Measurements from ENCODE around the gene SPEG. TPM values are rescaled to one million over a fixed set of nuclear protein-coding genes. Genes with fewer than 3 reads are reported as not detected.

SPEG gene
- polyA plus RNA-seq, 1 donor (not counting 4 experiments of a cell fraction or from before 2014, with no cell fraction given) = 18.8 TPM

DNA sequence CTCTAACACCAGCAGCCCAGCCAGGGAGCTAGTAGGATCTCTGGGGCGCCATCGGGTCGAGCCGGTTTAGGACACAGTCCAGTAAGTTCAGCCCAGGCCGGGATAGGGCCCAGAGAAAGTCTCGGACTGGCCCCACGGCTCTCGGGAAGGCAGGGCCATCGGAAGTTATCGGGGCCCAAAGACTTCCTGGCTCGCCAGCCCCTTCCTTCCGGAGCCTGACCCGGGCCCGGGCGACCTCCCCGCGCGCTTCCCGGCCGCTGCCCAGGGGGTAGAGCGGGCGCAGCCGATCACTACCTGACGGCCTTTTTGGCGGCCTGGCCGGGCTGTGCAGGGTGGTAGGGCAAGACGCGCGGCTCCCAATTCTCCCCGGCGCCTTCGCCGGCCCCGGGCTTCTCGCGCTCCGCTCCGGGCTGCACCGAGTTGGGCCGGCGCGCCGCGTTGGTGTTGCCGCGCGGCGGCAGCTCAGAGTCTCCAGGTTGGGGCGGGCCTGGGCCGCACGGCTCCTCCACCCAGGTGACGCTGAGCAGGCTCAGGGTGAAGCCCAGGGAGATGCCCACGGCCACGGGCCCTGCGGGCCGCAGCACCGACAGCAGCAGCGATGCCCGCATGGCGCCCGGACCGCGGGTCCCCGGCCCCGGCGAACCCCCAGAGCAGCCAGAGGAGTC is 108.4 kb downstream of the SPEG start:
- peak overlapping the region; percentile 90 for H3K9ac ChIP-seq (ENCODE audit: control insufficient read depth, extremely low read depth, insufficient read depth, low read length)
- peaks cover 11% of the 10 kb centered on the region for H3K4me1 ChIP-seq (ENCODE audit: control insufficient read depth, extremely low read depth, insufficient read depth, low read length)
- DNase-seq (ENCODE audit: low read depth, low spot score) (no peak), FAIRE-seq (no peak)
- no peak for TF ChIP-seq EZH2 (IDR thresholded peaks at IDR 0.05; ENCODE audit: low read length)
- TF ChIP-seq, protein P1, sequence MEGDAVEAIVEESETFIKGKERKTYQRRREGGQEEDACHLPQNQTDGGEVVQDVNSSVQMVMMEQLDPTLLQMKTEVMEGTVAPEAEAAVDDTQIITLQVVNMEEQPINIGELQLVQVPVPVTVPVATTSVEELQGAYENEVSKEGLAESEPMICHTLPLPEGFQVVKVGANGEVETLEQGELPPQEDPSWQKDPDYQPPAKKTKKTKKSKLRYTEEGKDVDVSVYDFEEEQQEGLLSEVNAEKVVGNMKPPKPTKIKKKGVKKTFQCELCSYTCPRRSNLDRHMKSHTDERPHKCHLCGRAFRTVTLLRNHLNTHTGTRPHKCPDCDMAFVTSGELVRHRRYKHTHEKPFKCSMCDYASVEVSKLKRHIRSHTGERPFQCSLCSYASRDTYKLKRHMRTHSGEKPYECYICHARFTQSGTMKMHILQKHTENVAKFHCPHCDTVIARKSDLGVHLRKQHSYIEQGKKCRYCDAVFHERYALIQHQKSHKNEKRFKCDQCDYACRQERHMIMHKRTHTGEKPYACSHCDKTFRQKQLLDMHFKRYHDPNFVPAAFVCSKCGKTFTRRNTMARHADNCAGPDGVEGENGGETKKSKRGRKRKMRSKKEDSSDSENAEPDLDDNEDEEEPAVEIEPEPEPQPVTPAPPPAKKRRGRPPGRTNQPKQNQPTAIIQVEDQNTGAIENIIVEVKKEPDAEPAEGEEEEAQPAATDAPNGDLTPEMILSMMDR (optimal IDR thresholded peaks at IDR 0.05 in 1 of 3, IDR thresholded peaks at IDR 0.05 in 1 of 3, conservative IDR thresholded peaks at IDR 0.05 in 1 of 3; ENCODE audit: extremely low read depth in 1 of 3, insufficient read depth in 2 of 3, low read length in 3 of 3) = peak in 1 of 3 experiments; percentile 3
- no peaks in the 10 kb centered on the region for H3K9me1 ChIP-seq (ENCODE audit: control insufficient read depth, extremely low read depth, insufficient read depth, low read length)
- H3K79me2 ChIP-seq (ENCODE audit: control insufficient read depth, insufficient read depth, low read length) = peaks cover 33% of the 10 kb centered on the region
- H3K4me2 ChIP-seq (ENCODE audit: control insufficient read depth, extremely low read depth, insufficient read depth, low read depth, low read length) = peak overlapping the region; percentile 84
- H3K9me3 ChIP-seq (ENCODE audit: control insufficient read depth, low read depth, low read length) = no peaks in the 10 kb centered on the region
- H3K27me3 ChIP-seq (ENCODE audit: control insufficient read depth, extremely low read depth, insufficient read depth, low read length) = no peaks in the 10 kb centered on the region
- peak overlapping the region; percentile 54 for H2AFZ ChIP-seq (ENCODE audit: control insufficient read depth, low read length)
- peak overlapping the region; percentile 85 to 97 (median 92) for H3K4me3 ChIP-seq (ENCODE audit: control insufficient read depth in 2 of 3, extremely low read depth in 1 of 3, insufficient read depth in 2 of 3, low read depth in 1 of 3, low read length in 3 of 3)
- H3K27ac ChIP-seq (ENCODE audit: control insufficient read depth, insufficient read depth, low read length) = peak overlapping the region; percentile 65
- peaks cover 20 to 23% of the 10 kb centered on the region in 2 experiments for H3K36me3 ChIP-seq (ENCODE audit: control insufficient read depth in 2 of 2, extremely low read depth in 1 of 2, insufficient read depth in 2 of 2, low read length in 2 of 2)
- peaks cover 8% of the 10 kb centered on the region for H4K20me1 ChIP-seq (ENCODE audit: control insufficient read depth, extremely low read depth, insufficient read depth, low read length)
- dilution Hi-C loops (cut with MboI; ENCODE audit: extremely low pct_ligation_motif_present, low sequenced_read_pairs) = no loop called here

DNA sequence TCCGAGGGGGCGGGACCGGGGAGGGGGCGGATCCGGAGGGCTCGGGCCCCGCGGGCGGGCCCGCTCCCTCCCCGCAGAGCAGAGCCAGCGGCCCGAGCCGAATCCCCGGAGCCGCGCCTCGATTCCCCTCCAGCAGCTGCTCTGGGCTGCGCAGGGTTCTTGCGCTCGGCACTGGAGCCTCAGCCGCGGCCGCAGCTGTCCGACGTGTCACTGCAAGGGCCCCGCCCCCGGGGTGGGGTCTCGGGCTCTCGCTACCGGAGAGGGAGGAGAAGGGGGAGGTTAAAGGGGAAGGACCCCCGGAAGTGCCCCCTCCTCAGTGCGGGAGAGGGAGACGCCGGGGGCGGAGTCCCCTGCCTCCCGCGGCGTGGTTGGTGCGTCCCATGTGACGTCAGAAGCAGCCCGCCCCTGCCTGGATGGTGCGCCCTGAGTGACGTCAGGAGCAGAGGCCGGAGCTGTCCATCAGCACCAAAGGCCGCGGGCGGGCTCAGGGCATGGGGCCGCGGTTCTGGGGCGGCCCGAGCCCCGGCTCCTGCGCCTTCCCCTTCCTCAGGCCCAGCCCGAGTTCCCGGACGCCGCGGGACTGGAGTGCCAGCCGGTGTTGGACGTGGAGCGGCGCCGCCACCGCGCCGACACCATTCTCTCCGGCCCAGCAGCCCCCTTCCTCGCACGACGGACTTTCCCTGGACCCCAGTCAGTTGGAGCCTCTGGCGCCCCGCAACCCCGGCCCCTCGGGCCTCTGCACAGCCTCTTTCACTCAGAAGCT is 109.1 kb downstream of the SPEG start, which contains the start of the genes CHPF and TMEM198:
CHPF (minus strand) TSS at position 214 of the 763 bp plus-strand sequence. CDS start 271 bp downstream, outside the sequence.
TMEM198 (plus strand) TSS at position 433 of the 763 bp plus-strand sequence. CDS start 700 bp downstream, outside the sequence.
- dilution Hi-C loops (cut with MboI; ENCODE audit: extremely low pct_ligation_motif_present, low sequenced_read_pairs) = no loop called here
- no peak for TF ChIP-seq EZH2 (IDR thresholded peaks at IDR 0.05; ENCODE audit: low read length)
- TF ChIP-seq, protein P1 (optimal IDR thresholded peaks at IDR 0.05 in 1 of 3, IDR thresholded peaks at IDR 0.05 in 1 of 3, conservative IDR thresholded peaks at IDR 0.05 in 1 of 3; ENCODE audit: extremely low read depth in 1 of 3, insufficient read depth in 2 of 3, low read length in 3 of 3) = no peak
- H3K9me3 ChIP-seq (ENCODE audit: control insufficient read depth, low read depth, low read length) = no peaks in the 10 kb centered on the region
- H3K79me2 ChIP-seq (ENCODE audit: control insufficient read depth, insufficient read depth, low read length) = peaks cover 33% of the 10 kb centered on the region
- peak; percentile 92 for DNase-seq (ENCODE audit: low read depth, low spot score)
- peak within 1 kb of the TSS; percentile 65 for H3K27ac ChIP-seq (ENCODE audit: control insufficient read depth, insufficient read depth, low read length)
- peaks cover 7% of the 10 kb centered on the region for H4K20me1 ChIP-seq (ENCODE audit: control insufficient read depth, extremely low read depth, insufficient read depth, low read length)
- peaks cover 11% of the 10 kb centered on the region for H3K4me1 ChIP-seq (ENCODE audit: control insufficient read depth, extremely low read depth, insufficient read depth, low read length)
- peaks cover 20% of the 10 kb centered on the region in 2 experiments for H3K36me3 ChIP-seq (ENCODE audit: control insufficient read depth in 2 of 2, extremely low read depth in 1 of 2, insufficient read depth in 2 of 2, low read length in 2 of 2)
- peak; percentile 49 for FAIRE-seq
- peak within 1 kb of the TSS; percentile 84 for H3K4me2 ChIP-seq (ENCODE audit: control insufficient read depth, extremely low read depth, insufficient read depth, low read depth, low read length)
- peak within 1 kb of the TSS; percentile 85 to 97 (median 92) for H3K4me3 ChIP-seq (ENCODE audit: control insufficient read depth in 2 of 3, extremely low read depth in 1 of 3, insufficient read depth in 2 of 3, low read depth in 1 of 3, low read length in 3 of 3)
- H3K27me3 ChIP-seq (ENCODE audit: control insufficient read depth, extremely low read depth, insufficient read depth, low read length) = no peaks in the 10 kb centered on the region
- peak within 1 kb of the TSS; percentile 90 for H3K9ac ChIP-seq (ENCODE audit: control insufficient read depth, extremely low read depth, insufficient read depth, low read length)
- no peaks in the 10 kb centered on the region for H3K9me1 ChIP-seq (ENCODE audit: control insufficient read depth, extremely low read depth, insufficient read depth, low read length)
- peak within 1 kb of the TSS; percentile 54 for H2AFZ ChIP-seq (ENCODE audit: control insufficient read depth, low read length)
